Glomerular endothelial cell (primary cell): ENCODE measurements around the gene HK1. TPM values are rescaled to one million over a fixed set of nuclear protein-coding genes. Genes with fewer than 3 reads are reported as not detected.

Source experiments
- DNase-seq: peaks from one replicate; pipeline ENCODE4 v3.0.0-alpha.2; 2011; ENCODE audit warnings: low read depth, low spot score; ENCODE audit errors: extremely low read depth
- total RNA-seq: library from RNA; depleted of rRNA; stranded (reverse); fragments of >200 nt; gene quantifications from 2 replicates; pipeline ENCODE4 v1.2.3, GENCODE V29; 2015

HK1 gene
- total RNA-seq, 1 donor from 2014 or later = 125 TPM

DNA sequence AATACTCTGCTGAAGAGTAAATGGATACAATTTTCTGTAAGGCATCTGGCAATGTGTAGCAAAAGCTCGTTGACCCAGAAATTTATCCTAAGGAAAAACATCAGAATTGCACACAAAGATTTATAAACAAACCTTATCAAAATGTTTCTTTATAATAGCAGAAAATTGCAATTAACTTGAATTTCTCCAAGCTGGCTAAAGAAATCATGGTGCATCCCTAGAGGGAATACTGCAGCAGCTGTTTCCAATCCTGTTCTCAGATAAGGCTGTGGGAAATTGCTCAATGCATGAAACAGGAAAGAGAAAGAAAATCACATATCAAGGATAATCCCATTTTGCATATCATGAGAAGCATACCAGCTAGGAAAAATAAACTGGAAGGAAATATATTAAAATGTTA lies 119.7 kb downstream of the HK1 start:
- DNase-seq = no peak

- DNase-seq = no peak
Observed at GRCh38 chr10:69398466-69398865, 120.2 kb downstream of the HK1 start.

- DNase-seq = no peak
Observed at GRCh38 chr10:69400936-69401335, 122.6 kb downstream of the HK1 start.

- no peak for DNase-seq
Observed at GRCh38 chr10:69401416-69401815, 123.1 kb downstream of the HK1 start.

GRCh38 chr10:69402386-69402785 lies 124.1 kb downstream of the HK1 start:
- DNase-seq = no peak

GRCh38 chr10:69403066-69403465 lies 124.8 kb downstream of the HK1 start:
- DNase-seq = no peak

- DNase-seq = no peak
Observed at GRCh38 chr10:69403519-69403918, 125.2 kb downstream of the HK1 start.

DNA sequence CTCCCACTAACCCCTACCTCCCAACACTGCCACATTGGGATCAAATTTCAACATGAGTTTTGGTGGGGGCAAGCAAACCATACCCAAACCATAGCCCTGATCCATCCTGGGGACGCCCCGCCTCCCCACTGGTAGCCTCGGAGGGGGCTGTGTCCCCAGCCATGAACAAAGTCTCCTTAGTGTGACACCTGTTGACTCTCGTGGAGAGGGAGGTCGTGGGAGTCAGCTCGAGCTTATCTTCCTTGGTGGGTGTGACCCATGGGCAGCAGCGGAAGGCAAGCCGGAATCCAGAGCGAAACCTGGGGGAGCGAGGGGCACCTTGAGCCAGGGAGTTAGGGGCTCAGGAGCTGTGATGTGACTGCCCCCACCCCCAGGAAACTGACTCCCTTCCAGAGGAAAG lies 126.5 kb downstream of the HK1 start:
- DNase-seq = no peak

DNA sequence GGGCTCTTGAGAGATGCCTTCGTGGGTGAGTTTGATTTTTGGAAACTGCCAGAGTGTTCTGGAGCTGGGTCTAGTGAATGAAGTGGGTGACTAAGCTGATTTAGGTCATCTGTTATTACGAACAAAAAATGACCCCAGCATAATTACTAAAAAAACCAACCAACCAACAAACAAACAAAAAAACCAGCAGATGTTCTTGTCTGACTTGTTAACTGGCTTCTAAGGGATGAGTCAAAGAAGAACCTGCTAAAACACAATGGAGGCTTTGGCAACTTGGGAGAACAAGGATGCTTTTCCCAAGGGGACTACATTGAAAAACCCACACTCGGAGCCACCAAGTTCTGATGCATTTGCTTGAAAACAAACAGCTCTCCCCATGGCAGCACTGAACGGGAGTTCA lies 126.9 kb downstream of the HK1 start:
- DNase-seq = no peak

DNA sequence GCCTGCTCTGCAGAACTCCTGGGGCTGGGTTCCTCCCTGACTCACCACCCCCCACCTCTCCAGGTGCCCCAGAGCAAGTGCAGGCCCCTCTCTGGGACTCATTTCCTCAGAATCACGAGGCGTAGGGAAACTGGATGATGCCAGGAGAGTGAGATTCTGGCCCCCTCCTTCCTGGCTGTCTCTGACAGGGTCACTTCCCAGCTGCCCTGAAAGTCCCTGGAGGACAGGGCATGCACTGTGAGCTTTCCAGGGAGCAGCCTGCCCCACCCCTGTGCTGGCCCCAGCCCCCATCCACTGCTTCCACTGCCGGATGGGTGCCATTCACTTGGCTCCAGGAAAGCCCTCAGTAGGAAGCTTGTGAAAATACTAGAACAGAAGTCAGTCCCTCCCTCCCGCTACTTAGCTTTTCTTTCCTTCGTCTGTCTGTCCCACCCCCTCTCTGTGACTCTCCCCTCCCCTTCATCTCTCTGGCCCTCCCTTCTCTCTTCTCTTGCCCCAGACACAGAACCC lies 128.1 kb downstream of the HK1 start:
- no peak for DNase-seq

DNA sequence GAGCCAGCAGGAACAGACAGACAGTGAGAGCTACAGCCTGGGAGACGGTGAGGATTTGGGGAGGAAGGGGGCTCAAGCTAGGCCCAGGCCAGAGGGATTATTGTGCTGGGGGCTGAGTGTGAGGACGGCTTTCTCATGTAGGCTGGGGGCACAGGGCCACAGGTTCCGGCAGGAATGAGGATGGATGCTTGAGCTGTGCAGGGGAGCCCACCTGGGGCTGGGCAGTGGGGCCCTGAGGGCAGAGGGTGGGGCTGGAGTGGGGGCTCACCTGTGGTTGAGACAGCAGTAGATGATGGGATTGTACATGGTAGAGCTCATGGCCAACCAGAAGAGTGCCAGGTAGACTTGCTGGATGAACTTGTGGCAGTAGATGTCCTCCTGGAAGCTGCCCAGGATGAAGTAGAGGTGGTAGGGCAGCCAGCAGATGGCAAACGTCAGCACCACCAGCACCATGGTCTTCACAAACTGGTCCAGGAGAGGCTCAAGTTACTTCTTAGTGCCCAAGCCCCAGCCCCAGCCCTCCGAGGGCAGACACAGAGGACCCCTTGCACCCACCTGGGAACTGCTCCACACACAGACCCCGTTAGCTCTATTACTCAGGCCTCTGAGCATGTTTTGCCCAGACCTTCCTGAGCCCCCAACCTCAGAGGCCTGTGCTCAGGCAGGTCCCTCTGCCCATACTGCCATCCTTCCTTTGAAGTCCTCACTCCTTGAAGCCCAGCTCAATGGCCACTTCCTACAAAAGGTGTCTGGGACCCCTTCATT lies 128.7 kb downstream of the HK1 start:
- no peak for DNase-seq

DNA sequence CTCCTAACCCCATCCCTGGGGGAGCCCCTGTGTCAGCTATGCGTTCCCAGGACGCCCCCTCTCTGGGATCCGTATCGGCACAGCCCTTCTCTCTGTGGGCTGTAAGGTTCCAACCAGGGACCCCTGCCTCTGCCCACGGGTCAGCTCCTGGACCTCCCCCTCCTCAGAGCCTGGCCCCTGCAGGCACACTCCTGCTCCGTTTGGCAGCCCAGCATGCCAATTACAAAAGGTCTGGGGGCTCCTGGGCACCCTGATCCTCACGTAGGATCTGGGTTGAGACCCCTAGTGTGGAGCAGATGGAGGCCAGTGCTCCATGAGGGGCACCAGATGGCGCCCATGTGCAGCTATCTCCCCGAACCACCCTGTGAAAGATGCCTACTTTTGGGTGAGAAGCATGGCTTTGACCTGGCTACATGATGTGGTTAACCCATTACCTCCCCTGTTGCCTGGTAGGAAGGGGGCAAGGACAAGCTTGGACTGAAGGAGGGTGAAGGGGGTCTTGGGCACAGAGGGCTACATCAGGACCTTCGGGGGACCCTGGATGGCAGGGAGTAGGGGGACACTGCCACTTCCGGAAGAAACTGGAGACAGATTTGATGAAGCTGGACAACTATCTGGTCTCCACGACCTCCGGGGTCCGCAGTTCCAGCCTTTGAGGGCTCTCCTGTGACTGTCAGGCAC lies 129.5 kb downstream of the HK1 start:
- DNase-seq = no peak

GRCh38 chr10:69408318-69409175 lies 130.3 kb downstream of the HK1 start:
- DNase-seq = no peak

DNA sequence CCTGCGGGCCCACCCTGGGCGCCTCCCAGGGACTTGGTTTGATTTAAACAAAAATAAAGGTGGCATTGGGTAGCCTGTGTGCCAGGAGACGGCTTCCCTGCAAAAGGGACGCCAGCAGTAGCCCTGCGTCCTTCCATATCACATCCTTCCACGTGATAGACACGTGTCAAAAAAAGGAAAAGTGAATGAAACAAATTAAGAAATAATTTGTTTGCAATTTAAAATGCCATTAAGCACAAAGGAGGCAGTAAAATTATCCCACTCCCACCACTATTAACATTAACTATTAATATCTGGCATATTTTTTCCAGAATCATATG lies 130.8 kb downstream of the HK1 start:
- no peak for DNase-seq

GRCh38 chr10:69409968-69410367 lies 131.7 kb downstream of the HK1 start:
- no peak for DNase-seq

DNA sequence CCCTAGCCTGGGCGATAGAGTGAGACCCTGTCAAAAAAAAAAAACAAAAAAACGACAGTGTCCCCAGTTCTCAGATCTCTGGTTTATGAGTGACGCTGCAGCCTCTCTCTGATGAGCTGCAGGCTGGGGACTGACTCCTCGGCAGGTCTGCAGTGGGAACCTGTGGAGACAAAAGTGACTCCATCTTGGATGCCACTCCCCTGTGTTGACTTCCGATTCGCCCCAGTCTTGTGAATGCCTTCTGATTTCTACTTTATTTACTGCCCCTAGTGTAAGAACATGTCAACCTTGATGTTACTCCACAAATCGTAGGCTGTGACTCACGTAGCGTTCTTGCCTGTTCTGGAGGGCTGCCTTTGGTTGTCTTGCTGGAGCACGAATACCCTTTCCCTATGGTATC lies 132.2 kb downstream of the HK1 start:
- DNase-seq = no peak

DNA sequence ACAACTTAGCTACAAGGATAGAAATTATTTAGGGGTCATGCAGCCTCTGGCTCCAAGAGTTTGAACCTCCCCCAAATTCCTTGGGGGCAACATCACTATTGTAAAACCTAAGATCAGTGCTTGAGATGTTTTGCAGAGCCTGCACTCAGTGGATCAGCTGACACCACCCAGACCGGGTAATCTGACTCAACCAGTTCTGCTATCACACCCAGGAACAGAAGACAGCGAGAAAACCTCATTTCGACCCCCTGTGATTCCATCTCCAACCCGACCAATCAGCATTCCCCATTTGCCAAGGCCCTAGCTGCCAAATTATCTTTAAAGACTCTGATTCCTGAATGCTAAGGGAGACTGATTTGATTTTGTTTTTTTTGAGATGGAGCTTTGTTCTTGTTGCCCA lies 133.2 kb downstream of the HK1 start:
- DNase-seq = no peak

DNA sequence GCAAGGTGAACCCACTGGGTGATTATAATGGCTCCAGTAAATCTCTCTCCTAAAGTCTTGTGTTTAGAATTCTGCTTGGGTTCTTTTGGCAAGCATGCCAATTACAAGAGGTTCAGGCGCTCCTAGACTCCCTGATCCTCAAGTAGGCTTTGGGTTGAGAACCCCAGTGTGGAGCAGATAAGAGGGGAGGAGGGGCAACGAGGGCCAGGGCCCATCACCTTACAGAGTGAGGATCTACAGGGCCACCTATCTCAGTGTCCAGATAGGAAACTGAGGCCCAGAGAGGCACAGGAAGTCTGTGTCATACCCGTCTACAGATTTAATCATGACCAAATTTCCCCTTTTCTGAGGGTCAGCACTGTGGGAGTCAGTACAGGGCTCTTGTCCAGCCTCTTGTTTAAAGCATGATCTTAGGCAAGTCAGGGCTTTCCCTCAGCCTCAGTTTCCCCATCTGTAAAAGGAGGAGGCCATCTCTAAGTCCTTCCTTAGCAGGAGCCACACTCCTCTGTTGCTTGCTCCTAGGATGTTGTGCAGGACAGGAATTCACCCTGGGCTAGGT lies 134.0 kb downstream of the HK1 start:
- DNase-seq = no peak

GRCh38 chr10:69413221-69413865 lies 135.0 kb downstream of the HK1 start:
- no peak for DNase-seq
